ENCODE results near the gene IL16. TPM values are rescaled to one million over a fixed set of nuclear protein-coding genes. Genes with fewer than 3 reads are reported as not detected.

The IL16 gene
- total RNA-seq, 4 donors from 2014 or later = 13.5 to 34.9 (median 19.8) TPM

DNA sequence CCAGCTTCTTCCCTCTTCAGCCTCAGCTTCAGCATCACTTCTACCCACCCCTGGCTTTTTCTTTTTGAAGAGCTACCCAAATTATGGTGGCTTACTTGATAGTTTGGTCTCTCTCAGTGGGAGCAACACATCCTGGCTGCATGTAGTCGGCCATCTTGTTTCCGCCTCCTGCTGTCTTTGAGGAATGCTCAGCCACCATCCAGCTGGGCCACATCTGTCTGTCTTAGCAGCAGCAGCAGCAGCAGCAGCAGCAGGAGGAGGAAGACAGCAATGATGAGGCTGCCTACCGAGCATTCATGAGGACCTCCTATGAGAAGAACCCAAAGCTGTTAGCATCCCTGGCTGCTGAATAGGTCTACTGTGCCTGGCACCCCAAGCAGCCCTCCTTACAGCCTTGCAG lies 19.7 kb downstream of the IL16 start:
- peaks cover 0 to 6% (median 0%) of the 10 kb centered on the region in 4 donors for H3K27me3 ChIP-seq
- H3K36me3 ChIP-seq = no peaks in the 10 kb centered on the region
- no peak overlapping the region for H3K4me3 ChIP-seq
- no peak for TF ChIP-seq POLR2AphosphoS5 (IDR thresholded peaks at IDR 0.05)
- no peak for TF ChIP-seq EP300 (IDR thresholded peaks at IDR 0.05)
- no peak for TF ChIP-seq POLR2A (IDR thresholded peaks at IDR 0.05; ENCODE audit: low read depth)
- TF ChIP-seq, protein P1, sequence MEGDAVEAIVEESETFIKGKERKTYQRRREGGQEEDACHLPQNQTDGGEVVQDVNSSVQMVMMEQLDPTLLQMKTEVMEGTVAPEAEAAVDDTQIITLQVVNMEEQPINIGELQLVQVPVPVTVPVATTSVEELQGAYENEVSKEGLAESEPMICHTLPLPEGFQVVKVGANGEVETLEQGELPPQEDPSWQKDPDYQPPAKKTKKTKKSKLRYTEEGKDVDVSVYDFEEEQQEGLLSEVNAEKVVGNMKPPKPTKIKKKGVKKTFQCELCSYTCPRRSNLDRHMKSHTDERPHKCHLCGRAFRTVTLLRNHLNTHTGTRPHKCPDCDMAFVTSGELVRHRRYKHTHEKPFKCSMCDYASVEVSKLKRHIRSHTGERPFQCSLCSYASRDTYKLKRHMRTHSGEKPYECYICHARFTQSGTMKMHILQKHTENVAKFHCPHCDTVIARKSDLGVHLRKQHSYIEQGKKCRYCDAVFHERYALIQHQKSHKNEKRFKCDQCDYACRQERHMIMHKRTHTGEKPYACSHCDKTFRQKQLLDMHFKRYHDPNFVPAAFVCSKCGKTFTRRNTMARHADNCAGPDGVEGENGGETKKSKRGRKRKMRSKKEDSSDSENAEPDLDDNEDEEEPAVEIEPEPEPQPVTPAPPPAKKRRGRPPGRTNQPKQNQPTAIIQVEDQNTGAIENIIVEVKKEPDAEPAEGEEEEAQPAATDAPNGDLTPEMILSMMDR (IDR thresholded peaks at IDR 0.05) = no peak
- no peak overlapping the region for H3K27ac ChIP-seq (replicated peaks in 1 of 4)
- 45% methylated on average over 3 of the region's 3 CpGs for WGBS
- DNase-seq (ENCODE audit: extremely low spot score) = no peak
- intact Hi-C loops (cut with DNase I) = no loop called here
- peaks cover 0 to 14% (median 9%) of the 10 kb centered on the region in 4 donors for H3K9me3 ChIP-seq
- peaks cover 0 to 12% (median 3%) of the 10 kb centered on the region in 4 donors for H3K4me1 ChIP-seq

DNA sequence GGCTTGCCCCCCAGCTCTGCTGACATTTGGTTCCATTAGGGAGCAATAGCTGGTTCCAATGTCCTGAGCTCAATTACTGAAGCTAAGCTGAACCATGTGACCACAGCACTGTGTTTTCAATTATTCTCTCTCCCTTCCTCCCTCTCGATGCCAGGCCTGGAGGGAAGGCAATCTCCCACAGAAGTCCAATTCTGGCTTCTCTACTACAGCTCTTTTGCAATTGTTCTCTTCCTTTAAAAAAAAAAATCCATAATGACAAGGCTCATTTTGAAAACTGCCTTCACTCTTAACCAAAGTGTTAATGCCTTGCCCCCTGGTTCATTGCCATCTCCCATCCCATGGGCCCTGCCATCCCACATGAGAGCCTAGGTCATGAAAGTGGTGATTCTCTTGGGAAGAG lies 24.8 kb downstream of the IL16 start:
- intact Hi-C loops (cut with DNase I) = no loop called here
- Histone ChIP-seq H3K27ac (replicated peaks in 1 of 4) (peak overlapping the region; percentile 33 to 72 (median 56)), H3K36me3 (no peaks in the 10 kb centered on the region), H3K27me3 (no peaks in the 10 kb centered on the region), H3K9me3 (no peaks in the 10 kb centered on the region), H3K4me1 (peaks cover 0 to 56% (median 17%) of the 10 kb centered on the region in 4 donors), H3K4me3 (no peak overlapping the region)
- TF ChIP-seq POLR2AphosphoS5 (IDR thresholded peaks at IDR 0.05) = peak in 1 of 2 donors; percentile 28
- no peak for TF ChIP-seq POLR2A (IDR thresholded peaks at IDR 0.05; ENCODE audit: low read depth)
- no peak for TF ChIP-seq EP300 (IDR thresholded peaks at IDR 0.05)
- DNase-seq (ENCODE audit: extremely low spot score) = no peak
- WGBS = 58% methylated on average over 1 of the region's 1 CpG

DNA sequence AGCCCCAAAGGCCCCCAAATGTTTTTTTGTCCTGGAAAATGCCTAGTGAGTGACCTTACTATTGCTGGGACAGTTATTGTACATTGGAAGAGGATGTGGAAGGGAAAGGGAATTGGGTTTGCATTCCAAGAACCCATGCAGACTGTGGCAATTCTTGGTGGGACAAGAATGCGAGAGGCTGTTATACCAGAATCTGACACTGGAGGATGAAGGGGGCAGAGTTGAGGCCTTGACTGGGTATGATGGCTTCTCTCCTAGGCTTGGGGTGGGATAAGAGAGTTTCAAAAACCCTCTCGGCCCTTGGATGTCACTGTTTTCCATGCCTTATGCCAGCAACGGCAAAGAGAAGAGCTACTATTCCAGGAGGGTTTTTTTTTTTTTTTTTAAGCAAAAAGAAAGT lies 25.3 kb downstream of the IL16 start:
- TF ChIP-seq POLR2A (IDR thresholded peaks at IDR 0.05; ENCODE audit: low read depth) (no peak), EP300 (IDR thresholded peaks at IDR 0.05) (no peak), POLR2AphosphoS5 (IDR thresholded peaks at IDR 0.05) (no peak)
- TF ChIP-seq, protein P1 (IDR thresholded peaks at IDR 0.05) = no peak
- Histone ChIP-seq H3K9me3 (no peaks in the 10 kb centered on the region), H3K27ac (replicated peaks in 1 of 4) (peak overlapping the region; percentile 33 to 72 (median 43)), H3K27me3 (no peaks in the 10 kb centered on the region), H3K4me3 (no peak overlapping the region), H3K4me1 (peaks cover 0 to 59% (median 18%) of the 10 kb centered on the region in 4 donors), H3K36me3 (no peaks in the 10 kb centered on the region)
- DNase-seq (ENCODE audit: extremely low spot score) = no peak
- intact Hi-C loops (cut with DNase I) = no loop called here
- 88% methylated on average over 3 of the region's 3 CpGs for WGBS

GRCh38 chr15:81223346-81223971 lies 26.8 kb downstream of the IL16 start:
- Histone ChIP-seq H3K4me3 (no peak overlapping the region), H3K27me3 (no peaks in the 10 kb centered on the region), H3K9me3 (no peaks in the 10 kb centered on the region), H3K27ac (replicated peaks in 1 of 4) (peak overlapping the region in 3 of 4 donors; percentile 19 to 74 (median 72)), H3K4me1 (peaks cover 0 to 59% (median 18%) of the 10 kb centered on the region in 4 donors), H3K36me3 (no peaks in the 10 kb centered on the region)
- no peak for DNase-seq (ENCODE audit: extremely low spot score)
- WGBS = 75% methylated on average over 2 of the region's 2 CpGs
- intact Hi-C loops (cut with DNase I) = no loop called here
- TF ChIP-seq POLR2A (IDR thresholded peaks at IDR 0.05; ENCODE audit: low read depth) (no peak), POLR2AphosphoS5 (IDR thresholded peaks at IDR 0.05) (no peak), EP300 (IDR thresholded peaks at IDR 0.05) (no peak)
- TF ChIP-seq, protein P1 (IDR thresholded peaks at IDR 0.05) = no peak

GRCh38 chr15:81224232-81224631 lies 27.6 kb downstream of the IL16 start:
- no peaks in the 10 kb centered on the region for H3K36me3 ChIP-seq
- no peak for DNase-seq (ENCODE audit: extremely low spot score)
- H3K27ac ChIP-seq (replicated peaks in 1 of 4) = peak overlapping the region; percentile 42 to 74 (median 71)
- H3K27me3 ChIP-seq = no peaks in the 10 kb centered on the region
- intact Hi-C loops (cut with DNase I) = no loop called here
- TF ChIP-seq POLR2AphosphoS5 (IDR thresholded peaks at IDR 0.05) (no peak), POLR2A (IDR thresholded peaks at IDR 0.05; ENCODE audit: low read depth) (no peak), EP300 (IDR thresholded peaks at IDR 0.05) (no peak)
- TF ChIP-seq, protein P1 (IDR thresholded peaks at IDR 0.05) = no peak
- H3K4me3 ChIP-seq = no peak overlapping the region
- H3K9me3 ChIP-seq = no peaks in the 10 kb centered on the region
- H3K4me1 ChIP-seq = peaks cover 0 to 59% (median 18%) of the 10 kb centered on the region in 4 donors
- whole genome bisulfite sequencing = 92% methylated on average over 1 of the region's 1 CpG
